GM23338 (cell line): ENCODE data around the gene PAIP1.

ENCODE experiments used
- CREB1 ChIP-seq: fragments of 250-450 bp; sonication (Bioruptor Pico); IDR thresholded peaks from 2 replicates; pipeline ENCODE4 v1.5.0; 2020; ENCODE audit warnings: low read depth, mild to moderate bottlenecking, moderate library complexity
- EZH2 ChIP-seq: fragments of 200-600 bp; sonication (generic); IDR thresholded peaks from one replicate; pipeline ENCODE4 v1.8.0; 2017; ENCODE audit warnings: antibody characterized with exemption, mild to moderate bottlenecking, low read depth; ENCODE audit not compliant: unreplicated experiment
- EZH2phosphoT487 ChIP-seq: fragments of 200-600 bp; sonication (generic); IDR thresholded peaks from one replicate; pipeline ENCODE4 v1.8.1; 2018; ENCODE audit warnings: antibody characterized with exemption; ENCODE audit not compliant: unreplicated experiment
- JUNB ChIP-seq: IDR thresholded peaks from one replicate; pipeline ENCODE4 v1.6.1; 2016; ENCODE audit warnings: antibody characterized with exemption; ENCODE audit not compliant: unreplicated experiment
- POLR2AphosphoS5 ChIP-seq: IDR thresholded peaks from 2 replicates; pipeline ENCODE4 v1.6.1; 2016; ENCODE audit warnings: antibody characterized with exemption, low read depth
- ZNF114 ChIP-seq: fragments of 250-450 bp; sonication (Bioruptor Pico); IDR thresholded peaks from 2 replicates; pipeline ENCODE4 v1.5.0; 2020; ENCODE audit warnings: mild to moderate bottlenecking, moderate library complexity
- TF ChIP-seq, protein P1 (sequence below), 2 experiments: fragments of 200-600 bp in 1 of 2; sonication (generic) in 1 of 2; conservative IDR thresholded peaks; 2 replicates each; pipeline versions ENCODE4 v1.5.1 to v1.6.1; 2016 to 2017; ENCODE audit warnings: antibody characterized with exemption in 2 of 2, low read depth in 2 of 2, mild to moderate bottlenecking in 2 of 2, moderate library complexity in 1 of 2
- TF ChIP-seq, protein P2 (sequence below): IDR thresholded peaks from one replicate; pipeline ENCODE4 v1.6.1; 2018; ENCODE audit warnings: antibody characterized with exemption; ENCODE audit not compliant: unreplicated experiment

DNA sequence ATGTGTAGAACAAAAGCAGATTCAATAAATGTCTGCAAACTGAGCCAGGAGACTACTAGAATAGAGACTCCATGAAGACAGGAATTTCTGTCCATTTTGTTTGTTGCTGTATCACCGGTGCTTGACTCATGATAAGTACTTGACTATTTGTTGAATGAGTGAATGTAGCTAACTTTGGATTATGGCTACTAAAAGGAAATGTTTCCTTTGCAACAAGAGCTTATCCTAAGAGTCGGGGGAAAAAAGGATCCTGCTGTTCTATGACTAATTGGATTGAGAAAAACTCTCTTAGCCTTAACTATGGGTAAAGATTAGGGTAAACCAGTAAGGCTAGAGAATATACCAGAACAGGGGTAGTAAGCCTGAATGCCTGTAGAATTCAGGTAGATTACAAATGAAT is 3.5 kb downstream of the PAIP1 start:
- TF ChIP-seq, protein P1, sequence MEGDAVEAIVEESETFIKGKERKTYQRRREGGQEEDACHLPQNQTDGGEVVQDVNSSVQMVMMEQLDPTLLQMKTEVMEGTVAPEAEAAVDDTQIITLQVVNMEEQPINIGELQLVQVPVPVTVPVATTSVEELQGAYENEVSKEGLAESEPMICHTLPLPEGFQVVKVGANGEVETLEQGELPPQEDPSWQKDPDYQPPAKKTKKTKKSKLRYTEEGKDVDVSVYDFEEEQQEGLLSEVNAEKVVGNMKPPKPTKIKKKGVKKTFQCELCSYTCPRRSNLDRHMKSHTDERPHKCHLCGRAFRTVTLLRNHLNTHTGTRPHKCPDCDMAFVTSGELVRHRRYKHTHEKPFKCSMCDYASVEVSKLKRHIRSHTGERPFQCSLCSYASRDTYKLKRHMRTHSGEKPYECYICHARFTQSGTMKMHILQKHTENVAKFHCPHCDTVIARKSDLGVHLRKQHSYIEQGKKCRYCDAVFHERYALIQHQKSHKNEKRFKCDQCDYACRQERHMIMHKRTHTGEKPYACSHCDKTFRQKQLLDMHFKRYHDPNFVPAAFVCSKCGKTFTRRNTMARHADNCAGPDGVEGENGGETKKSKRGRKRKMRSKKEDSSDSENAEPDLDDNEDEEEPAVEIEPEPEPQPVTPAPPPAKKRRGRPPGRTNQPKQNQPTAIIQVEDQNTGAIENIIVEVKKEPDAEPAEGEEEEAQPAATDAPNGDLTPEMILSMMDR (conservative IDR thresholded peaks at IDR 0.05; ENCODE audit: low read depth in 2 of 2) = no peak
- TF ChIP-seq CREB1 (CRISPR knock-in tag) (no peak), POLR2AphosphoS5 (no peak), EZH2 (no peak), EZH2phosphoT487 (no peak), JUNB (no peak), ZNF114 (CRISPR knock-in tag) (no peak)
- TF ChIP-seq, protein P2, sequence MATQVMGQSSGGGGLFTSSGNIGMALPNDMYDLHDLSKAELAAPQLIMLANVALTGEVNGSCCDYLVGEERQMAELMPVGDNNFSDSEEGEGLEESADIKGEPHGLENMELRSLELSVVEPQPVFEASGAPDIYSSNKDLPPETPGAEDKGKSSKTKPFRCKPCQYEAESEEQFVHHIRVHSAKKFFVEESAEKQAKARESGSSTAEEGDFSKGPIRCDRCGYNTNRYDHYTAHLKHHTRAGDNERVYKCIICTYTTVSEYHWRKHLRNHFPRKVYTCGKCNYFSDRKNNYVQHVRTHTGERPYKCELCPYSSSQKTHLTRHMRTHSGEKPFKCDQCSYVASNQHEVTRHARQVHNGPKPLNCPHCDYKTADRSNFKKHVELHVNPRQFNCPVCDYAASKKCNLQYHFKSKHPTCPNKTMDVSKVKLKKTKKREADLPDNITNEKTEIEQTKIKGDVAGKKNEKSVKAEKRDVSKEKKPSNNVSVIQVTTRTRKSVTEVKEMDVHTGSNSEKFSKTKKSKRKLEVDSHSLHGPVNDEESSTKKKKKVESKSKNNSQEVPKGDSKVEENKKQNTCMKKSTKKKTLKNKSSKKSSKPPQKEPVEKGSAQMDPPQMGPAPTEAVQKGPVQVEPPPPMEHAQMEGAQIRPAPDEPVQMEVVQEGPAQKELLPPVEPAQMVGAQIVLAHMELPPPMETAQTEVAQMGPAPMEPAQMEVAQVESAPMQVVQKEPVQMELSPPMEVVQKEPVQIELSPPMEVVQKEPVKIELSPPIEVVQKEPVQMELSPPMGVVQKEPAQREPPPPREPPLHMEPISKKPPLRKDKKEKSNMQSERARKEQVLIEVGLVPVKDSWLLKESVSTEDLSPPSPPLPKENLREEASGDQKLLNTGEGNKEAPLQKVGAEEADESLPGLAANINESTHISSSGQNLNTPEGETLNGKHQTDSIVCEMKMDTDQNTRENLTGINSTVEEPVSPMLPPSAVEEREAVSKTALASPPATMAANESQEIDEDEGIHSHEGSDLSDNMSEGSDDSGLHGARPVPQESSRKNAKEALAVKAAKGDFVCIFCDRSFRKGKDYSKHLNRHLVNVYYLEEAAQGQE = no peak
